Measurements from ENCODE around the gene RLN3. TPM values are rescaled to one million over a fixed set of nuclear protein-coding genes. Genes with fewer than 3 reads are reported as not detected.

RLN3 gene
- total and polyA plus RNA-seq, 9 of the 15 experiments (the other 6 are each of a cell fraction or from before 2014, with no cell fraction given), result 0.31 to 1.2 (median 0.71) TPM; not detected in 6

DNA sequence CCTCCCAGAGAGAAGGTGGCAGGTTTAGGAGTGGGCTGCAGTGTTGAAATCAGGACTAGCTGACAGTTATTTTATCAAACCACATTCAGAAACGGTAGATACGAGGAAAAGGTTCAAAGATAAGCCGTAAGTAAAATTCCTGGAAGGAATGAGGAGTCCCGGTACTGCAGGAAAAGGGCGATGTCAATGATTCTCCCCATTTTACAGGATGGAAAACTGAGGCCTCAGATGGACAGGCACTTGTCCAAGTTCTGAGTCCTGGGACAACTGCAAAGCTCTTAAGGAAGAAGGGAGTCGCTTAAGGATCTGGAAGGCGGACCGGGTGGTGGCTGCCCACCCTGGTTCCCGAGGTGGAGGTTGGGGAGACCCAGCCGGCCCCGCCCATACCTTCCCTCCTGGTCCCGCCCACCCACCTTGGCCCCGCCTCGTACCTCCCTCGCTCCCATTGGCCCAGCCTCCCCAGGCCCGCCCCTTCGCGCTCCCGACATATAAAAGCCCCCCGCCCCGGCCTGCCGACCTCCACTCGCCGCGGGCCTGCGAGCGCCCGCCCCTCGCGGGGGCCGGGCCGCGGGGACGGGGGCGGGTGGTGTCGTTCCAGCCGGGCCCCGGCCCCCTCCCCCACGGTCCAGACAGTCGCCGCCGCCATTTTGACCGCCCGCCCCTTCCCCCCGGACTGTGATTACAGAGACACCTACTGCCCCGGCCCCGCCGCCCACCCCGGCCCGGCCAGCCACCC, 22.4 kb upstream of the RLN3 start (continued):
- TF ChIP-seq, protein P1, sequence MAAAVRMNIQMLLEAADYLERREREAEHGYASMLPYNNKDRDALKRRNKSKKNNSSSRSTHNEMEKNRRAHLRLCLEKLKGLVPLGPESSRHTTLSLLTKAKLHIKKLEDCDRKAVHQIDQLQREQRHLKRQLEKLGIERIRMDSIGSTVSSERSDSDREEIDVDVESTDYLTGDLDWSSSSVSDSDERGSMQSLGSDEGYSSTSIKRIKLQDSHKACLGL (CRISPR knock-in tag; IDR thresholded peaks at IDR 0.05; ENCODE audit: borderline replicate concordance, poor library complexity, severe bottlenecking), result no peak
- peak; percentile 60; the same call in 1 of the 2 replicates for TF ChIP-seq HLTF (IDR thresholded peaks at IDR 0.05)
- TF ChIP-seq TGIF2 (CRISPR knock-in tag; IDR thresholded peaks at IDR 0.05), result no peak
- TF ChIP-seq NFIX (CRISPR knock-in tag; IDR thresholded peaks at IDR 0.05; ENCODE audit: low read depth), result no peak
- no peak for TF ChIP-seq MCM3 (IDR thresholded peaks at IDR 0.05)
- no peak for TF ChIP-seq RBM34 (IDR thresholded peaks at IDR 0.05; ENCODE audit: borderline replicate concordance, insufficient read depth, low read length)
- TF ChIP-seq SIRT6 (IDR thresholded peaks at IDR 0.05; ENCODE audit: low read depth, low read length), result peak; percentile 60
- TF ChIP-seq, protein P2, sequence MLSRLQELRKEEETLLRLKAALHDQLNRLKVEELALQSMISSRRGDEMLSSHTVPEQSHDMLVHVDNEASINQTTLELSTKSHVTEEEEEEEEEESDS (CRISPR knock-in tag; IDR thresholded peaks at IDR 0.05), result no peak
- TF ChIP-seq, protein P3, sequence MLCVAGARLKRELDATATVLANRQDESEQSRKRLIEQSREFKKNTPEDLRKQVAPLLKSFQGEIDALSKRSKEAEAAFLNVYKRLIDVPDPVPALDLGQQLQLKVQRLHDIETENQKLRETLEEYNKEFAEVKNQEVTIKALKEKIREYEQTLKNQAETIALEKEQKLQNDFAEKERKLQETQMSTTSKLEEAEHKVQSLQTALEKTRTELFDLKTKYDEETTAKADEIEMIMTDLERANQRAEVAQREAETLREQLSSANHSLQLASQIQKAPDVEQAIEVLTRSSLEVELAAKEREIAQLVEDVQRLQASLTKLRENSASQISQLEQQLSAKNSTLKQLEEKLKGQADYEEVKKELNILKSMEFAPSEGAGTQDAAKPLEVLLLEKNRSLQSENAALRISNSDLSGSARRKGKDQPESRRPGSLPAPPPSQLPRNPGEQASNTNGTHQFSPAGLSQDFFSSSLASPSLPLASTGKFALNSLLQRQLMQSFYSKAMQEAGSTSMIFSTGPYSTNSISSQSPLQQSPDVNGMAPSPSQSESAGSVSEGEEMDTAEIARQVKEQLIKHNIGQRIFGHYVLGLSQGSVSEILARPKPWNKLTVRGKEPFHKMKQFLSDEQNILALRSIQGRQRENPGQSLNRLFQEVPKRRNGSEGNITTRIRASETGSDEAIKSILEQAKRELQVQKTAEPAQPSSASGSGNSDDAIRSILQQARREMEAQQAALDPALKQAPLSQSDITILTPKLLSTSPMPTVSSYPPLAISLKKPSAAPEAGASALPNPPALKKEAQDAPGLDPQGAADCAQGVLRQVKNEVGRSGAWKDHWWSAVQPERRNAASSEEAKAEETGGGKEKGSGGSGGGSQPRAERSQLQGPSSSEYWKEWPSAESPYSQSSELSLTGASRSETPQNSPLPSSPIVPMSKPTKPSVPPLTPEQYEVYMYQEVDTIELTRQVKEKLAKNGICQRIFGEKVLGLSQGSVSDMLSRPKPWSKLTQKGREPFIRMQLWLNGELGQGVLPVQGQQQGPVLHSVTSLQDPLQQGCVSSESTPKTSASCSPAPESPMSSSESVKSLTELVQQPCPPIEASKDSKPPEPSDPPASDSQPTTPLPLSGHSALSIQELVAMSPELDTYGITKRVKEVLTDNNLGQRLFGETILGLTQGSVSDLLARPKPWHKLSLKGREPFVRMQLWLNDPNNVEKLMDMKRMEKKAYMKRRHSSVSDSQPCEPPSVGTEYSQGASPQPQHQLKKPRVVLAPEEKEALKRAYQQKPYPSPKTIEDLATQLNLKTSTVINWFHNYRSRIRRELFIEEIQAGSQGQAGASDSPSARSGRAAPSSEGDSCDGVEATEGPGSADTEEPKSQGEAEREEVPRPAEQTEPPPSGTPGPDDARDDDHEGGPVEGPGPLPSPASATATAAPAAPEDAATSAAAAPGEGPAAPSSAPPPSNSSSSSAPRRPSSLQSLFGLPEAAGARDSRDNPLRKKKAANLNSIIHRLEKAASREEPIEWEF (CRISPR knock-in tag; IDR thresholded peaks at IDR 0.05), result no peak
- no peak for TF ChIP-seq ZKSCAN8 (CRISPR knock-in tag; IDR thresholded peaks at IDR 0.05)
- TF ChIP-seq, protein P4, sequence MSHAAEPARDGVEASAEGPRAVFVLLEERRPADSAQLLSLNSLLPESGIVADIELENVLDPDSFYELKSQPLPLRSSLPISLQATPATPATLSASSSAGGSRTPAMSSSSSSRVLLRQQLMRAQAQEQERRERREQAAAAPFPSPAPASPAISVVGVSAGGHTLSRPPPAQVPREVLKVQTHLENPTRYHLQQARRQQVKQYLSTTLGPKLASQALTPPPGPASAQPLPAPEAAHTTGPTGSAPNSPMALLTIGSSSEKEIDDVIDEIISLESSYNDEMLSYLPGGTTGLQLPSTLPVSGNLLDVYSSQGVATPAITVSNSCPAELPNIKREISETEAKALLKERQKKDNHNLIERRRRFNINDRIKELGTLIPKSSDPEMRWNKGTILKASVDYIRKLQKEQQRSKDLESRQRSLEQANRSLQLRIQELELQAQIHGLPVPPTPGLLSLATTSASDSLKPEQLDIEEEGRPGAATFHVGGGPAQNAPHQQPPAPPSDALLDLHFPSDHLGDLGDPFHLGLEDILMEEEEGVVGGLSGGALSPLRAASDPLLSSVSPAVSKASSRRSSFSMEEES (CRISPR knock-in tag; IDR thresholded peaks at IDR 0.05), result no peak
- peak; percentile 57 for TF ChIP-seq HMGN3 (IDR thresholded peaks at IDR 0.05; ENCODE audit: borderline replicate concordance, extremely low read depth, insufficient read length, low read depth, low read length)
- no peak for TF ChIP-seq BRD4 (IDR thresholded peaks at IDR 0.05)
- TF ChIP-seq MYBL2 (IDR thresholded peaks at IDR 0.05; ENCODE audit: low read depth), result no peak
- TF ChIP-seq MYBL2 (CRISPR knock-in tag; IDR thresholded peaks at IDR 0.05; ENCODE audit: borderline replicate concordance), result no peak
- TF ChIP-seq, protein P5, sequence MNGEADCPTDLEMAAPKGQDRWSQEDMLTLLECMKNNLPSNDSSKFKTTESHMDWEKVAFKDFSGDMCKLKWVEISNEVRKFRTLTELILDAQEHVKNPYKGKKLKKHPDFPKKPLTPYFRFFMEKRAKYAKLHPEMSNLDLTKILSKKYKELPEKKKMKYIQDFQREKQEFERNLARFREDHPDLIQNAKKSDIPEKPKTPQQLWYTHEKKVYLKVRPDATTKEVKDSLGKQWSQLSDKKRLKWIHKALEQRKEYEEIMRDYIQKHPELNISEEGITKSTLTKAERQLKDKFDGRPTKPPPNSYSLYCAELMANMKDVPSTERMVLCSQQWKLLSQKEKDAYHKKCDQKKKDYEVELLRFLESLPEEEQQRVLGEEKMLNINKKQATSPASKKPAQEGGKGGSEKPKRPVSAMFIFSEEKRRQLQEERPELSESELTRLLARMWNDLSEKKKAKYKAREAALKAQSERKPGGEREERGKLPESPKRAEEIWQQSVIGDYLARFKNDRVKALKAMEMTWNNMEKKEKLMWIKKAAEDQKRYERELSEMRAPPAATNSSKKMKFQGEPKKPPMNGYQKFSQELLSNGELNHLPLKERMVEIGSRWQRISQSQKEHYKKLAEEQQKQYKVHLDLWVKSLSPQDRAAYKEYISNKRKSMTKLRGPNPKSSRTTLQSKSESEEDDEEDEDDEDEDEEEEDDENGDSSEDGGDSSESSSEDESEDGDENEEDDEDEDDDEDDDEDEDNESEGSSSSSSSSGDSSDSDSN (IDR thresholded peaks at IDR 0.05; ENCODE audit: borderline replicate concordance in 1 of 2, low read depth in 2 of 2, low read length in 2 of 2), result no peak
- no peak for TF ChIP-seq NCOR1 (IDR thresholded peaks at IDR 0.05)
- no peak for TF ChIP-seq ZNF347 (CRISPR knock-in tag; IDR thresholded peaks at IDR 0.05; ENCODE audit: low read depth)

All from K562 (cell line).